Suprapubic skin (tissue), 4 donors: ENCODE results near the gene CDKN2B-AS1. TPM values are rescaled to one million over a fixed set of nuclear protein-coding genes. Genes with fewer than 3 reads are reported as not detected.

Experiments used
- DNase-seq, 2 donors: peaks; one replicate each; pipeline ENCODE4 v3.0.0-alpha.2; 2019; ENCODE audit warnings: low spot score in 2 of 2
- H3K27ac ChIP-seq: fragments of 200-600 bp; sonication (generic); one replicate; pipeline ENCODE4 v1.5.1; 2019
- H3K27me3 ChIP-seq: fragments of 200-600 bp; sonication (generic); one replicate; pipeline ENCODE4 v1.5.1; 2019
- H3K36me3 ChIP-seq: fragments of 200-600 bp; sonication (generic); one replicate; pipeline ENCODE4 v1.5.1; 2019
- H3K4me1 ChIP-seq: fragments of 200-600 bp; sonication (generic); one replicate; pipeline ENCODE4 v1.5.1; 2019
- H3K4me3 ChIP-seq: fragments of 200-600 bp; sonication (generic); one replicate; pipeline ENCODE4 v1.5.1; 2019; ENCODE audit warnings: mild to moderate bottlenecking
- H3K9me3 ChIP-seq: fragments of 200-600 bp; sonication (generic); one replicate; pipeline ENCODE4 v1.5.1; 2019
- EP300 ChIP-seq: sonication (generic); formaldehyde crosslinking; IDR thresholded peaks from one replicate; pipeline ENCODE4 v1.6.1; 2017; ENCODE audit warnings: antibody characterized with exemption
- POLR2A ChIP-seq, 2 donors: fragments of 450-650 bp; IDR thresholded peaks; one replicate each; pipeline ENCODE4 v1.6.1; 2017; ENCODE audit warnings: antibody characterized with exemption in 2 of 2, mild to moderate bottlenecking in 2 of 2, moderate library complexity in 2 of 2
- POLR2AphosphoS5 ChIP-seq, 3 donors: sonication (generic); formaldehyde crosslinking; IDR thresholded peaks; one replicate each; pipeline ENCODE4 v1.6.1; 2017; ENCODE audit warnings: antibody characterized with exemption in 3 of 3
- WGBS: methylation state at CpG from one replicate; pipeline ENCODE4 v1.1.5; 2018; 5-methylcytosine and 5-hydroxymethylcytosine counted together
- total RNA-seq, 4 donors: library from RNA; depleted of rRNA; stranded (reverse); fragments of >200 nt; gene quantifications; one replicate each; pipeline ENCODE4 v1.1.0, GENCODE V29; 2016
- TF ChIP-seq, protein P1 (sequence below), 2 donors: fragments of 200-600 bp in 1 of 2; fragments of 450-650 bp in 1 of 2; sonication (generic) in 1 of 2; IDR thresholded peaks; one replicate each; pipeline ENCODE4 v1.5.1; 2016 to 2019; ENCODE audit warnings: antibody characterized with exemption in 2 of 2, mild to moderate bottlenecking in 1 of 2, moderate library complexity in 1 of 2

The CDKN2B-AS1 gene
- total RNA-seq, 4 donors from 2014 or later = 0.59 TPM; not detected in 3

GRCh38 chr9:21974343-21974721, 20.3 kb upstream of the CDKN2B-AS1 start:
- TF ChIP-seq POLR2AphosphoS5 (IDR thresholded peaks at IDR 0.05) = no peak
- TF ChIP-seq EP300 = no peak
- TF ChIP-seq, protein P1, sequence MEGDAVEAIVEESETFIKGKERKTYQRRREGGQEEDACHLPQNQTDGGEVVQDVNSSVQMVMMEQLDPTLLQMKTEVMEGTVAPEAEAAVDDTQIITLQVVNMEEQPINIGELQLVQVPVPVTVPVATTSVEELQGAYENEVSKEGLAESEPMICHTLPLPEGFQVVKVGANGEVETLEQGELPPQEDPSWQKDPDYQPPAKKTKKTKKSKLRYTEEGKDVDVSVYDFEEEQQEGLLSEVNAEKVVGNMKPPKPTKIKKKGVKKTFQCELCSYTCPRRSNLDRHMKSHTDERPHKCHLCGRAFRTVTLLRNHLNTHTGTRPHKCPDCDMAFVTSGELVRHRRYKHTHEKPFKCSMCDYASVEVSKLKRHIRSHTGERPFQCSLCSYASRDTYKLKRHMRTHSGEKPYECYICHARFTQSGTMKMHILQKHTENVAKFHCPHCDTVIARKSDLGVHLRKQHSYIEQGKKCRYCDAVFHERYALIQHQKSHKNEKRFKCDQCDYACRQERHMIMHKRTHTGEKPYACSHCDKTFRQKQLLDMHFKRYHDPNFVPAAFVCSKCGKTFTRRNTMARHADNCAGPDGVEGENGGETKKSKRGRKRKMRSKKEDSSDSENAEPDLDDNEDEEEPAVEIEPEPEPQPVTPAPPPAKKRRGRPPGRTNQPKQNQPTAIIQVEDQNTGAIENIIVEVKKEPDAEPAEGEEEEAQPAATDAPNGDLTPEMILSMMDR (IDR thresholded peaks at IDR 0.05) = no peak
- no peak for TF ChIP-seq POLR2A (IDR thresholded peaks at IDR 0.05)
- Histone ChIP-seq H3K4me1 (peaks cover 33% of the 10 kb centered on the region), H3K27ac (no peak overlapping the region), H3K36me3 (no peaks in the 10 kb centered on the region), H3K9me3 (no peaks in the 10 kb centered on the region), H3K27me3 (peaks cover 100% of the 10 kb centered on the region), H3K4me3 (peak overlapping the region; percentile 54)
- WGBS = 6% methylated on average over 12 of the region's 21 CpGs
- no peak for DNase-seq

DNA sequence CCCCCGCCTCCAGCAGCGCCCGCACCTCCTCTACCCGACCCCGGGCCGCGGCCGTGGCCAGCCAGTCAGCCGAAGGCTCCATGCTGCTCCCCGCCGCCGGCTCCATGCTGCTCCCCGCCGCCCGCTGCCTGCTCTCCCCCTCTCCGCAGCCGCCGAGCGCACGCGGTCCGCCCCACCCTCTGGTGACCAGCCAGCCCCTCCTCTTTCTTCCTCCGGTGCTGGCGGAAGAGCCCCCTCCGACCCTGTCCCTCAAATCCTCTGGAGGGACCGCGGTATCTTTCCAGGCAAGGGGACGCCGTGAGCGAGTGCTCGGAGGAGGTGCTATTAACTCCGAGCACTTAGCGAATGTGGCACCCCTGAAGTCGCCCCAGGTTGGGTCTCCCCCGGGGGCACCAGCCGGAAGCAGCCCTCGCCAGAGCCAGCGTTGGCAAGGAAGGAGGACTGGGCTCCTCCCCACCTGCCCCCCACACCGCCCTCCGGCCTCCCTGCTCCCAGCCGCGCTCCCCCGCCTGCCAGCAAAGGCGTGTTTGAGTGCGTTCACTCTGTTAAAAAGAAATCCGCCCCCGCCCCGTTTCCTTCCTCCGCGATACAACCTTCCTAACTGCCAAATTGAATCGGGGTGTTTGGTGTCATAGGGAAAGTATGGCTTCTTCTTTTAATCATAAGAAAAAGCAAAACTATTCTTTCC, 19.7 kb upstream of the CDKN2B-AS1 start:
- no peak for DNase-seq
- Histone ChIP-seq H3K27ac (no peak overlapping the region), H3K4me1 (peaks cover 29% of the 10 kb centered on the region), H3K9me3 (no peaks in the 10 kb centered on the region), H3K27me3 (peaks cover 100% of the 10 kb centered on the region), H3K36me3 (no peaks in the 10 kb centered on the region), H3K4me3 (peak overlapping the region; percentile 54)
- TF ChIP-seq, protein P1 (IDR thresholded peaks at IDR 0.05) = no peak
- TF ChIP-seq POLR2AphosphoS5 (IDR thresholded peaks at IDR 0.05) (no peak), EP300 (no peak), POLR2A (IDR thresholded peaks at IDR 0.05) (no peak)
- WGBS = under 1% methylated on average over 40 of the region's 51 CpGs

DNA sequence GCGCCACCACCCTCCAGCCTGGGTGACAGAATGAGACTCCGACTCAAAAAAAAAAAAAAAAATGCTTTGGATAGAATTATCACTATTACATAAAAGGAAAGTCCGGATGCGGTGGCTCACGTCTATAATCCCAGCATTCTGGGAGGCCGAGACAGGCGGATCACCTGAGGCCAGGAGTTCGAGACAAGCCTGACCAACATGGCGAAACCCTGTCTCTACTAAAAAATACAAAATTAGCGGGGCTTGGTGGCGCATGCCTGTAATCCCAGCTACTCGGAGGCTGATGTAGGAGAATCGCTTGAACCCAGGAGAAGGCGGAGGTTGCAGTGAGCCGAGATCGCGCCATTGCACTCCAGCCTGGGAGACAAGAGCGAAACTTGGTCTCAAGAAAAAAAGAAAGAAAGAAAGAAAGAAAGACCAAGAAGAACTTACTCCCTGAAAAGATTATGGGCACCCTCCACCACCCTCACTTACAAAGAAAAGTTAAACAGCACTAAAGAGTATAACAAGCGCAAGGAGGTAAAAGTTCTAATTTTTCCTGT, 18.2 kb upstream of the CDKN2B-AS1 start:
- Histone ChIP-seq H3K4me3 (no peak overlapping the region), H3K9me3 (no peaks in the 10 kb centered on the region), H3K27ac (no peak overlapping the region), H3K36me3 (no peaks in the 10 kb centered on the region), H3K4me1 (peaks cover 20% of the 10 kb centered on the region), H3K27me3 (peaks cover 97% of the 10 kb centered on the region)
- no peak for DNase-seq
- 24% methylated on average over 19 of the region's 19 CpGs for WGBS
- no peak for TF ChIP-seq POLR2A (IDR thresholded peaks at IDR 0.05)
- no peak for TF ChIP-seq EP300
- TF ChIP-seq POLR2AphosphoS5 (IDR thresholded peaks at IDR 0.05) = no peak

- TF ChIP-seq POLR2A (IDR thresholded peaks at IDR 0.05) = no peak
- TF ChIP-seq, protein P1 (IDR thresholded peaks at IDR 0.05) = no peak
- no peak for TF ChIP-seq POLR2AphosphoS5 (IDR thresholded peaks at IDR 0.05)
- no peak for TF ChIP-seq EP300
- Histone ChIP-seq H3K27me3 (peaks cover 95% of the 10 kb centered on the region), H3K27ac (no peak overlapping the region), H3K9me3 (no peaks in the 10 kb centered on the region), H3K4me3 (no peak overlapping the region), H3K36me3 (no peaks in the 10 kb centered on the region), H3K4me1 (no peaks in the 10 kb centered on the region)
- no peak for DNase-seq
- 62% methylated on average over 1 of the region's 1 CpG for WGBS
These were observed 12.2 kb upstream of the CDKN2B-AS1 start for GRCh38 chr9:21982391-21982790.

DNA sequence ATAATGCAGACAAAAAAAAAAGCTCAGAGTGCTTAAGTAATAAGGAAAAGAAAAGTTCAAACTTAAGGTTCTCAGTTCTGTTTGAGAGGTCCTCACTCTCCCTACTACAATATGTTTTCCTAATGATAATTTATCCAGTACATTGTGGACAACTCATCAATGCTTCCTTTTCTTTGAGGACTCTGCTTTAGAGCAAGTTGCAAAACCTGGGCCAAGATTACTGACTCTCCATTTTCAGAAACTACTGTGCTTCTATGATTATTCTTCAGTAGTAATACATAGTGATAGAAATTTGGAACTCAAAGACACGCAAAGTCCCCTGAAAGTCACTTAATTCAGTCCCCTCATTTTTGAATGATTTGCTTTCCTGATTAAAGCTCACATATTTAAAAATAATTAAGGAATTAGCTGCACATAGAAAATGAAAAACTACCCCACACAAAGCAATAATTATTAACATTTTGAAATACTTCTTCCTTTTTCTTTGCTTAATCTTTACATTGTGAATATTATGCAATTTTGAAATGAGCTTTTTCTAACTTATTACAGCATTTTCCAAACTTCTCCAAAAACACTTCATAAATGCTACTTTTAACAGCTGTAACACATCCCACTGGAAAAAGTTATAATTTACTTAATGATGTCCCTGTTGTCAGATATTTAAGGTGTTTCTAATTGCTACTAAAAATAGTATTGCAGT, 11.6 kb upstream of the CDKN2B-AS1 start:
- H3K36me3 ChIP-seq = no peaks in the 10 kb centered on the region
- H3K4me1 ChIP-seq = no peaks in the 10 kb centered on the region
- no peak for TF ChIP-seq POLR2AphosphoS5 (IDR thresholded peaks at IDR 0.05)
- TF ChIP-seq, protein P1 (IDR thresholded peaks at IDR 0.05) = no peak
- no peak for TF ChIP-seq POLR2A (IDR thresholded peaks at IDR 0.05)
- no peak for TF ChIP-seq EP300
- WGBS = 68% methylated on average over 1 of the region's 1 CpG
- DNase-seq = no peak
- peaks cover 95% of the 10 kb centered on the region for H3K27me3 ChIP-seq
- no peaks in the 10 kb centered on the region for H3K9me3 ChIP-seq
- H3K27ac ChIP-seq = no peak overlapping the region
- no peak overlapping the region for H3K4me3 ChIP-seq
